Osteoblast (primary cell): ENCODE data around the gene AP2A1. TPM values are rescaled to one million over a fixed set of nuclear protein-coding genes. Genes with fewer than 3 reads are reported as not detected.

ENCODE experiments used
- DNase-seq: peaks from one replicate; pipeline ENCODE4 v3.0.0; 2011; ENCODE audit warnings: low spot score, mixed read lengths; ENCODE audit not compliant: insufficient read length; ENCODE audit errors: missing footprints
- H2AFZ ChIP-seq: 2 replicates; pipeline ENCODE4 v1.6.0; 2011; ENCODE audit warnings: mild to moderate bottlenecking, low read length
- H3K27ac ChIP-seq: 2 replicates; pipeline ENCODE4 v1.5.1; 2011; ENCODE audit warnings: mild to moderate bottlenecking, low read depth, low read length, moderate library complexity
- H3K27me3 ChIP-seq: 2 replicates; pipeline ENCODE4 v1.6.0; 2012; ENCODE audit warnings: mild to moderate bottlenecking, control low read depth, inconsistent platforms, low read length, moderate library complexity; ENCODE audit not compliant: insufficient read depth
- H3K36me3 ChIP-seq: 2 replicates; pipeline ENCODE4 v1.5.1; 2011; ENCODE audit warnings: mild to moderate bottlenecking, low read length, control low read depth, moderate library complexity; ENCODE audit not compliant: insufficient read depth
- H3K4me1 ChIP-seq: 2 replicates; pipeline ENCODE4 v1.5.1; 2011; ENCODE audit warnings: mild to moderate bottlenecking, low read length, control low read depth, moderate library complexity; ENCODE audit not compliant: insufficient read depth
- H3K4me2 ChIP-seq: 2 replicates; pipeline ENCODE4 v1.6.0; 2011; ENCODE audit warnings: mild to moderate bottlenecking, low read length; ENCODE audit not compliant: insufficient read depth
- H3K4me3 ChIP-seq: fragments of 200-600 bp; sonication (generic); 3 replicates; pipeline ENCODE4 v1.5.1; 2012; ENCODE audit warnings: mild to moderate bottlenecking, low read length, inconsistent platforms; ENCODE audit not compliant: insufficient read depth
- H3K79me2 ChIP-seq: 2 replicates; pipeline ENCODE4 v1.6.0; 2012; ENCODE audit warnings: mild to moderate bottlenecking, low read length, control low read depth, inconsistent platforms; ENCODE audit not compliant: insufficient read depth
- H3K9me3 ChIP-seq: 2 replicates; pipeline ENCODE4 v1.5.1; 2011; ENCODE audit warnings: low read depth, low read length, control low read depth
- H4K20me1 ChIP-seq: 2 replicates; pipeline ENCODE4 v1.6.0; 2012; ENCODE audit warnings: mild to moderate bottlenecking, low read length, control low read depth; ENCODE audit not compliant: insufficient read depth
- total RNA-seq: library from RNA; depleted of rRNA; stranded (reverse); fragments of >200 nt; gene quantifications from 2 replicates; pipeline ENCODE4 v1.2.3, GENCODE V29; 2012
- TF ChIP-seq, protein P1 (sequence below): IDR thresholded peaks from 2 replicates; pipeline ENCODE4 v1.5.1; 2011; ENCODE audit warnings: mild to moderate bottlenecking, low read depth, low read length, moderate library complexity; ENCODE audit errors: extremely low read depth

AP2A1 gene
- total RNA-seq, 1 donor: 98.1 TPM

DNA sequence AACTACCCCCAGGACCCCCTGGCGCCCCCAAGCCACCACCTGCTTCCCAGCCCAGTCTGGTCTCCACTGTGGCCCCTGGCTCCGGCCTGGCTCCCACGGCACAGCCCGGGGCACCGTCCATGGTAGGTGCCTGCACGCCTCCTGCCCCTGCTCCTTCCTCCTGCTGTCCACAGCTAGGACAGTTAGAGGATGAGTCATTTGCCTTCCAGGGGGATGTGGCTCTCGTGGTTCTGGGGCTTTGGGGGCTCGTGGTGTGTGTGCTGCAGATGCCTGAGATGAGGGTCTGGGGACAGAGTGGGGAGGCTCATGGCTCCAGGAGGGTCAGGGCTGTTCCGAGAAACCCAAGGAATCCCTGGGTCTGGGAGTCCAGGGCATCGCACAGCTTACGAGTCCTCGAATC is 64.0 kb downstream of the AP2A1 start:
- peak; percentile 69 for DNase-seq
- peaks cover 19% of the 10 kb centered on the region for H3K79me2 ChIP-seq
- H2AFZ ChIP-seq: no peak overlapping the region
- no peak overlapping the region for H3K4me3 ChIP-seq
- H3K27me3 ChIP-seq: no peaks in the 10 kb centered on the region
- peaks cover 23% of the 10 kb centered on the region for H3K36me3 ChIP-seq
- no peaks in the 10 kb centered on the region for H3K9me3 ChIP-seq
- peaks cover 19% of the 10 kb centered on the region for H4K20me1 ChIP-seq
- peaks cover 10% of the 10 kb centered on the region for H3K4me1 ChIP-seq
- TF ChIP-seq, protein P1, sequence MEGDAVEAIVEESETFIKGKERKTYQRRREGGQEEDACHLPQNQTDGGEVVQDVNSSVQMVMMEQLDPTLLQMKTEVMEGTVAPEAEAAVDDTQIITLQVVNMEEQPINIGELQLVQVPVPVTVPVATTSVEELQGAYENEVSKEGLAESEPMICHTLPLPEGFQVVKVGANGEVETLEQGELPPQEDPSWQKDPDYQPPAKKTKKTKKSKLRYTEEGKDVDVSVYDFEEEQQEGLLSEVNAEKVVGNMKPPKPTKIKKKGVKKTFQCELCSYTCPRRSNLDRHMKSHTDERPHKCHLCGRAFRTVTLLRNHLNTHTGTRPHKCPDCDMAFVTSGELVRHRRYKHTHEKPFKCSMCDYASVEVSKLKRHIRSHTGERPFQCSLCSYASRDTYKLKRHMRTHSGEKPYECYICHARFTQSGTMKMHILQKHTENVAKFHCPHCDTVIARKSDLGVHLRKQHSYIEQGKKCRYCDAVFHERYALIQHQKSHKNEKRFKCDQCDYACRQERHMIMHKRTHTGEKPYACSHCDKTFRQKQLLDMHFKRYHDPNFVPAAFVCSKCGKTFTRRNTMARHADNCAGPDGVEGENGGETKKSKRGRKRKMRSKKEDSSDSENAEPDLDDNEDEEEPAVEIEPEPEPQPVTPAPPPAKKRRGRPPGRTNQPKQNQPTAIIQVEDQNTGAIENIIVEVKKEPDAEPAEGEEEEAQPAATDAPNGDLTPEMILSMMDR: no peak
- no peak overlapping the region for H3K27ac ChIP-seq
- H3K4me2 ChIP-seq: no peak overlapping the region

DNA sequence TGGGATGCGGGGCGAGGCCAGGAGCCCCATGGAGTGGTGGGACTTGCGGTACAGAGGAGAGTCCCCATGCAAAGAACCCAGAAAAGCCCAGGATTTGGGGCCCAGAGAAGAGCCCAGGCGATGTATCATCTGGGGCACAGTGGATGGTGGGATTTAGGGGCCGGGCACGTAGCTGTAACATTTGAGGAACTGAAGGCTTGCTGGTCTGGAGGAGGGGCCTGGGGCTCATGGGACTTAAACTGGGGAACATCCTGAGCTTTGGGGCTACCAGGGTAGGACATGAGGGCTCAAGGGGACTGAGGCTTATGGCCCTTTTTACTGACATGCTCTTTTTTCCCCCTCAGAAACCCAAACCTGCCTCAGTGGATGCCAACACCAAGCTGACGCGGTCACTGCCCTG is 64.8 kb downstream of the AP2A1 start:
- Histone ChIP-seq H3K27me3 (no peaks in the 10 kb centered on the region), H3K4me3 (no peak overlapping the region), H3K79me2 (peaks cover 11% of the 10 kb centered on the region), H3K9me3 (no peaks in the 10 kb centered on the region), H2AFZ (no peak overlapping the region), H3K4me2 (no peak overlapping the region), H3K36me3 (peaks cover 26% of the 10 kb centered on the region), H3K27ac (no peak overlapping the region), H3K4me1 (peaks cover 10% of the 10 kb centered on the region), H4K20me1 (peaks cover 14% of the 10 kb centered on the region)
- TF ChIP-seq, protein P1: no peak
- DNase-seq: peak; percentile 65

DNA sequence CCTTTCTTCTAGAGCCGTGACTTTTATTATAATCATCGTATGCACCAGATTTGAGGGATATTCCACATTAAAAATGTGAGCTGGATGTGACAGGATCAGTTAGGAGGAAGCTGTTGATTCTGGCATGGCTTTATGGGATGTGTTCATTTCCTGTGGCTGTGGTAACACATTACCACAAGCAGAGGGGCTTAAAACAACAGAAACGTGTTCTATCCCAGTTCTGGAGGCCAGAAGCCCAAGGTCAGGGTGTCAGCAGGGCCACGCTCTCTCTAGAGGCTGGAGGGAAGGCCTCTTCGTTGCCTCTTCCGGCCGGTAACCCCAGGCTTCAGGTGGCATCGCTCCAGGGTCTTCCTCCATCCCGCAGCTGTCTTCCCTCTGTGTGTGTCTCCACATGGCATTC is 65.8 kb downstream of the AP2A1 start:
- no peak overlapping the region for H3K4me3 ChIP-seq
- peaks cover 10% of the 10 kb centered on the region for H3K4me1 ChIP-seq
- TF ChIP-seq, protein P1: no peak
- no peaks in the 10 kb centered on the region for H3K27me3 ChIP-seq
- peaks cover 31% of the 10 kb centered on the region for H3K36me3 ChIP-seq
- peak; percentile 91 for DNase-seq
- peaks cover 6% of the 10 kb centered on the region for H4K20me1 ChIP-seq
- H3K79me2 ChIP-seq: peaks cover 1% of the 10 kb centered on the region
- no peak overlapping the region for H2AFZ ChIP-seq
- peak overlapping the region; percentile 4 for H3K27ac ChIP-seq
- H3K4me2 ChIP-seq: no peak overlapping the region
- no peaks in the 10 kb centered on the region for H3K9me3 ChIP-seq

DNA sequence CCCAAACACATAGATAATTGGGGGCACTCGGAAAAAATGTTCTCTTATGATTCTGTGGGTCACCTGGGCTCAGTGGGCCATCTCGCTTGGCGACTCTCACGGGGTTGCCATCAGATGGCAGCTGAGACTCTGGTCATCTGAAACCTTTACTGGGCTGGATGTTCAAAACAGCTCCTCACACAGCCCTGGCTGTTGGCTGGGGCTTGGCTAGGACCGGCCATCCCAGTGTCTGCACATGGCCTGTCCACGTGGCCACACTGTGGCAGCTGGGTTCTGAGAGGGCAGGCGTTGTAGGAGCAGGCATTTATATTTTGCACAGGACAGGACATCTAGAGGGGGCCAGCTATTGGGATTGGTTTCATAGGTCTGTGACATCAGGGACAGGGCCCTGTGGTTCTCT is 66.8 kb downstream of the AP2A1 start:
- no peaks in the 10 kb centered on the region for H3K27me3 ChIP-seq
- no peak overlapping the region for H3K4me2 ChIP-seq
- H3K36me3 ChIP-seq: peaks cover 42% of the 10 kb centered on the region
- DNase-seq: peak; percentile 47
- no peak overlapping the region for H3K4me3 ChIP-seq
- H3K27ac ChIP-seq: no peak overlapping the region
- H3K79me2 ChIP-seq: no peaks in the 10 kb centered on the region
- peaks cover 10% of the 10 kb centered on the region for H3K4me1 ChIP-seq
- H2AFZ ChIP-seq: no peak overlapping the region
- H4K20me1 ChIP-seq: peaks cover 4% of the 10 kb centered on the region
- H3K9me3 ChIP-seq: no peaks in the 10 kb centered on the region
- TF ChIP-seq, protein P1: no peak
